ENCODE results near the gene CGB2.
"Not testable (repeated sequence)": the region's sequence is repeated elsewhere in the genome, so short reads cannot be mapped to it uniquely, and the experiment has no call there.

The CGB2 gene

DNA sequence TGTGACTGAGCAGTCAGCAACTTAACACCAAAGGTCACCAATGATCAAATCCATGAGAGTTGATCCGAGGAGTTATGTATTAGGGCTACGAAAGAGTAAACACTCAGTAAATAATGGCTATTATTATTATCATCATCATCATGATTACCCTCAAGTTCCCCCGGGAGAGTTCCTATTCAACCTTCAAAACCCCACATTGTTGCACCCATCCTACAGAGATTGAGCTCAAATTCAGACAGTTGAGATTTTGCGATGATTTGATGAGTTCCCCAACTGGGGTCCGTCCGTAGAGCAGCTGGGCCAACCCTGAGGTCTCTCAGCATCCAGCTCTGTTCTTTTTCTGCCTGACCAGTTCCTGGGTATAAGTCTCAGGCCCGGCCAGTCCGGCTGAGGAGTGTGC, 6.4 kb downstream of the CGB2 start:
- not testable (repeated sequence) for DNase-seq (ENCODE audit: low read depth)

DNA sequence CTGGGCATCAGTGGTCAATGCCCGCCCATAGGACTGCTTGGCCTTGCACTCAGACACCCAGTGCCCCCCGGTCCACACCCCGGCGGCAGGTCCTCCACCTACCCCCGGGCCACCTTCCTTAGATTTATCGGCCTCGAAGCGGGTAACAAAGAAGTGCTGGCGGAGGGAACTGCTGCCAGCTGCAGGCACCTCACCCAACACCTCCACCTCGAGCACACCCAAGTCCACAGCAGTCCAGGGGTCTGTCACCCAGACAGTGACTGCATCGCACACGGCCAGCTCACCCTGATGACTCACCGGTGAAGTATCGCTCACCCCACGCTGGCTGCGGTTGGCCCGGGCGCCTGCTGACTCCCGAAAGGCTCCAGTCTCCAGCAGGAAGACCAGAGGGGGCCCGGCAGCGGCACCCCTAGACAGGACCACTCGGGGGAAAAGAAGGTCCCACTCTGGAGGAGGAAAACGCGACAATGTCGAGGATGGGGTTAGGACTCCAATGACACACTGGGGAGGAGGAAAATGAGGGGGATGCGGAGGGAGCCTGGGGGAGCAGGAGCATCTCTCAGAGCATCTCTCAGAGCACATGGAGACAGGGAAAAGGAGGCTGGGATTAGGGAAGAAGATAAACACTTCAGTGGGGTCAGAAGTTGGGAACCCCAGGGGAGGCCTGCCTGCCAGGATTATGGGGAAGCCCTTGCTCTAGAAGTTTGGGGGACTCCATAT, 7.0 kb downstream of the CGB2 start:
- not testable (repeated sequence) for DNase-seq (ENCODE audit: low read depth)

DNA sequence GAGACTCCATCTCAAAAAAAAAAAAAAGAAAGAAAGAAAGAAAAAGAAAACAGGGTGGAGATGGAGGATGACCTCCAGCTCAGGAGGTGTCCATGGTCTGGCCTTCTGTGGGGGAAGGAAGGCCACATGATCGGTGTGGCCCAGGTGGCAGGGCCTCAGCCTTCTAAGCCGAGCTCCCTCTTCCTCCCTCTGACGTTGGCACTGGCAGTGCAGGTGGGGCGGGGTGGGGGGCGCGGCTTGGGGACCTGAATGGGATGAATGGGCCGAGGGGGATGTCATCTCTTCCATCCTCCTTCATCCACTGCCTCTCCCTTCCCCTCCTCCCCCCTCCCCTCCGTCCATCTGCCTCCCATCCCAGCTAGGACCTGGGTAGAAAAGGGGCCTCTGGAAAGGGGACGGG, 8.0 kb downstream of the CGB2 start:
- DNase-seq (ENCODE audit: low read depth), result not testable (repeated sequence)

DNA sequence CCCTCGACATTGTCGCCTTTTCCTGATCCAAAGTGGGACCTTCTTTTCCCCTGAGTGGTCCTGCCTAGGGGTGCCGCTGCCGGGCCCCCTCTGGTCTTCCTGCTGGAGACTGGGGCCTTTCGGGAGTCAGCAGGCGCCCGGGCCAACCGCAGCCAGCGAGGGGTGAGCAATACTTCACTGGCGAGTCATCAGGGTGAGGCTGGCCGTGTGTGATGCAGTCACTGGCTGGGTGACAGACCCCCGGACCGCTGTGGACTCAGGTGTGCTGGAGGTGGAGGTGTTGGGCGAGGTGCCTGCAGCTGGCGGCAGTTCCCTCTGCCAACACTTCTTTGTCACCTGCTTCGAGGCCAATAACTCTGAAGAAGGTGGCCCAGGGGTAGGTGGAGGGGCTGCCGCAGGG, 10.5 kb downstream of the CGB2 start:
- DNase-seq (ENCODE audit: low read depth), result no peak

DNA sequence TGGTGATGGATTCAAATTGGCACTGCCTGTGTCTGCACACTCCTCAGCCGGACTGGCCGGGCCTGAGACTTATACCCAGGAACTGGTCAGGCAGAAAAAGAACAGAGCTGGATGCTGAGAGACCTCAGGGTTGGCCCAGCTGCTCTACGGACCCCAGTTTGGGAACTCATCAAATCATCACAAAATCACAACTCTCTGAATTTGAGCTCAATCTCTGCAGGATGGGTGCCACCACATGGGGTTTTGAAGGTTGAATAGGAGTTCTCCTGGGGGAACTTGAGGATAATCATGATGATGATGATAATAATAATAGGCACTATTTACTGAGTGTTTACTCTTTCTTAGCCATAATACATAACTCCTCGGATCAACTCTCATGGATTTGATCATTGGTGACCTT, 11.0 kb downstream of the CGB2 start:
- DNase-seq (ENCODE audit: low read depth), result not testable (repeated sequence)

DNA sequence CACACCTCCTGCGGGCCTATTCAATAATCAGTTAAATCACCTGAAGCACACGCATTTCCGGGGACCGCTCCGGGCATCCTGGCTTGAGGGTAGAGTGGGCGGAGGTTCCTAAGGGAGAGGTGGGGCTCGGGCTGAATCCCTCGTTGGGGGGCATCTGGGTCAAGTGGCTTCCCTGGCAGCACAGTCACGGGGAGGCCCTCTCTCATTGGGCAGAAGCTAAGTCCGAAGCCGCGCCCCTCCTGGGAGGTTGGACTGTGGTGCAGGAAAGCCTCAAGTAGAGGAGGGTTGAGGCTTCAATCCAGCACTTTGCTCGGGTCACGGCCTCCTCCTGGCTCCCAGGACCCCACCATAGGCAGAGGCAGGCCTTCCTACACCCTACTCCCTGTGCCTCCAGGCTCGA, 11.9 kb downstream of the CGB2 start, which contains the start of gene CGB5:
Gene CGB5 (plus strand): TSS at position 301 of the 400 bp plus-strand sequence. CDS start 362 bp downstream, outside the sequence.
- DNase-seq (ENCODE audit: low read depth), result not testable (repeated sequence)

DNA sequence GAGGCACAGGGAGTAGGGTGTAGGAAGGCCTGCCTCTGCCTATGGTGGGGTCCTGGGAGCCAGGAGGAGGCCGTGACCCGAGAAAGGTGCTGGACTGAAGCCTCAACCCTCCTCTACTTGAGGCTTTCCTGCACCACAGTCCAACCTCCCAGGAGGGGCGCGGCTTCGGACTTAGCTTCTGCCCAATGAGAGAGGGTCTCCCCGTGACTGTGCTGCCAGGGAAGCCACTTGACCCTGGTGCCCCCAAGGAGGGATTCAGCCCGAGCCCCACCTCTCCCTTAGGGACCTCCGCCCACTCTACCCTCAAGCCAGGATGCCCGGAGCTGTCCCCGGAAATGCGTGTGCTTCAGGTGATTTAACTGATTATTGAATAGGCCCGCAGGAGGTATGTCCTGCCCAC, 17.3 kb downstream of the CGB2 start, which contains the start of gene CGB8:
Gene CGB8 (minus strand): TSS at position 101 of the 400 bp plus-strand sequence. CDS start 372 bp downstream, outside the sequence.
- not testable (repeated sequence) for DNase-seq (ENCODE audit: low read depth)

DNA sequence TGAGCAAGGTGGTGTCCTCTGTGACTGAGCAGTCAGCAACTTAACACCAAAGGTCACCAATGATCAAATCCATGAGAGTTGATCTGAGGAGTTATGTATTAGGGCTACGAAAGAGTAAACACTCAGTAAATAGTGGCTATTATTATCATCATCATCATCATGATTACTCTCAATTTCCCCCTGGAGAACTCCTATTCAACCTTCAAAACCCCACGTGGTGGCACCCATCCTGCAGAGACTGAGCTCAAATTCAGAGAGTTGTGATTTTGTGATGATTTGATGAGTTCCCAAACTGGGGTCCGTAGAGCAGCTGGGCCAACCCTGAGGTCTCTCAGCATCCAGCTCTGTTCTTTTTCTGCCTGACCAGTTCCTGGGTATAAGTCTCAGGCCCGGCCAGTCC, 18.1 kb downstream of the CGB2 start:
- DNase-seq (ENCODE audit: low read depth), result not testable (repeated sequence)

DNA sequence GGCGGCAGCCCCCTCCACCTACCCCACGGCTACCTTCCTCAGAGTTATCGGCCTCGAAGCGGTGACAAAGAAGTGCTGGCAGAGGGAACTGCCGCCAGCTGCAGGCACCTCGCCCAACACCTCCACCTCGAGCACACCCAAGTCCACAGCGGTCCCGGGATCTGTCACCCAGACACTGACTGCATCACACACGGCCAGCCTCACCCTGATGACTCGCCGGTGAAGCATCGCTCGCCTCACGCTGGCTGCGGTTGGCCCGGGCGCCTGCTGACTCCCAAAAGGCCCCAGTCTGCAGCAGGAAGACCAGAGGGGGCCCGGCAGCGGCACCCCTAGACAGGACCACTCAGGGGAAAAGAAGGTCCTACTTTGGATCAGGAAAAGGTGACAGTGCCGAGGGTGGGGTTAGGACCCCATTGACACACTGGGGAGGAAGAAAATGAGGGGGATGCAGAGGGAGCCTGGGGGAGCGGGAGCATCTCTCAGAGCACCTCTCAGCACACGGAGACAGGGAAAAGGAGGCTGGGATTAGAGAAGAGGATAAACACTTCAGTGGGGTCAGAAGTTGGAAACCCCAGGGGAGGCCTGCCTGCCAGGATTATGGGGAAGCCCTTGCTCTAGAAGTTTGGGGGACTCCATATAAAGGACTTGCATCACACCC, 18.8 kb downstream of the CGB2 start:
- DNase-seq (ENCODE audit: low read depth), result not testable (repeated sequence)

DNA sequence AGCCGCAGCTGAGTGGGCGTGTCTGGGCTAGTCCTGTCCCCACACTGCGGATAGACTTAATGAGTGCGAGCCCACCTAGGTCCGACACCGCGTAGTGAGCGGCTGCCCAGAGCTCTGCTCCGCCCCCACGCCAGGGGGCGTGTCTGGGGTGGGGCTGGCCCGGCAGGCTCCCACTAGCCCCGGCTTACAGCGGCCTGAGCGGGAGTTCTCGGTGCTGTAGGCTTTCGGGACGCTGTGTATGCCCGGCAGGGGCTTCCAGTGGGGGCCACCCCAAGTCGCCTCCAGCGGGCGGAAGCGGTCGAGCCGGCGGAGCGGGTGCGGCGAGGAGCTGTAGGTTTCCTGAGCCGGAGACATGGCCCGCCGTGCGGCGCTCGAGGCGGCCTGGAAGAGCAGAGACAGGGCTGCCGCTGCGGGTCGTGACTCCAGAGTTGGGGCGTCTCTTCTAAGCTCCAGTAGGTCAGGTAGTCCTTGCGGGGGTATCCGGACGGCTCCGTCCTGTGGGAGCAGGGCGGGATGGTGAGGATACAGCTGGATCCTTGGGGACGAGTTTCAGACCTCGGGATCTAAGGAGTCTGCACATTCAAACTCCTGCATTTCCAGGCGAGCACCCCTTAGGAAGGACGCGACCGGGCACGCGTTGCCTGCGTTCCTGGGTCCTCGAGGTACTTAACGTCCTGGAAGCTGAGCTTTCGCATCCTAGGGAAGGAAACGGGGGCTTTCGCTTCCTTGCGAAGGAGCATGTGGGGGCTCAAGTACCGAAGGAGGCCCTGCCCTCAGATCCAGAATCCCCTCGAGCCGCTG, 24.6 kb downstream of the CGB2 start:
- DNase-seq (ENCODE audit: low read depth), result no peak

DNA sequence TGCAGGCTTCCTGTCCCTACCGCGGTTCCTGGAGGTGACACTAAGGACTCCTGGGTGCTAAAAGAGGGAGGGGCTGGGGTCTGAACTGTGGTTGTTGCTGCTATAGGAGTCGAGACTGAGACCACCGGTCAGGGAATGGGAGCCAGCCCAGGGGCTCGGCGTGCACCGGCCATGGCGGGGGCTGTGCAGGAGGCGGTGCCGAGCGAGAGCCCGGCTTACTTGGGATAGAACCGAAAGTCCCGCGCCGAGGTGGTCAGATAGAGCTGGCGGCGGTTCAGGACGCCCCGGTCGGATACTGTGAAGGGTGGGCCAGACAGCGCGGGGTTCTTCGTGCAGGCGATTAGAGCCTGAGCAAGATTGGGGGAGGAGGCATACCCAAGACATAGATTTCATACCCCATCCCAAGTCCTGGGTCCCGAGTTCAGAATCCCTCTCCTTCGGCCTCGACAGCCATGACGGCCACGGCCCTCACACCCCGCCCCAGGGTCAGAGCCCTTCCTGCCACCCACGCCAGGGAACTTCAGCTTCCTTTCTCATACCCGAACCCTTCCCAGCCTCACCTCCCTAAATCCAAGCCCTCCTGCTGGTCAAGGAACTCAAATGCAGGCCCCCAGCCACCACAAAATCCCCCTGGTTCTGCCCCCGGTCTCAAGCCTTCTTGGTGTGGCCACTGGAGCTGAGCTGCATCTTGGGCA, 25.4 kb downstream of the CGB2 start:
- not testable (repeated sequence) for DNase-seq (ENCODE audit: low read depth)

DNA sequence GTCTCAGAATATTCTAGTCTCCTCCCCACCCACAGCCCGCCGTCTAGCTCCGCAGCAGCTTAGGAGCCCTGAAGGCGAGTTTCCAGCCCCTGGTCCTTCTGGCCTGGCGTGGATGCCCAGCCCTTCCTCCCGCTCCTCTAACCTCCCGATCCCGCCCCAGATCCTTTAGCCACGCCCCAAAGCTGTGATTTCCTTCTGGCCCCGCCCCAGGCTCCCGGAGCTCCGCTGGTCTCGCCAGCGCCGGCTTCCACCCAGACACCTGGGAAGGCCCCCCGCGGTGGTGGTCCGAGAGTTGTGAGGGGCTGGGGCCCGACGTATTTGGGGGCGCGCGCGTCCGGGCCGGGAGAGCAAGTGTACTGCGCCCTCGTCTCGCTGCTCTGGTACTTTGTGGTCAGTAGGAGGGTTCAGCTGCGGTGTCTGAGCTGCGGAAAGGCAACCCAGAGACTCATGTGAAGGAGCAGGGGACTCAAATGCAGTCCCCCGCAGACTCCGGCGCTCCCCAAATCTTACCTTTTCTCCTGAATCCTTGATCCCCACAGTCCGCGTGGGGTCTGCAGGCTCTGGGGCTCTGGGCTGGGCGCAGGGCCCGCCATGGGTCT, 26.0 kb downstream of the CGB2 start, which contains the start of gene CGB7:
Gene CGB7 (minus strand): TSS at position 114 of the 599 bp plus-strand sequence. CDS start 2,374 bp downstream, outside the sequence.
- DNase-seq (ENCODE audit: low read depth), result no peak

DNA sequence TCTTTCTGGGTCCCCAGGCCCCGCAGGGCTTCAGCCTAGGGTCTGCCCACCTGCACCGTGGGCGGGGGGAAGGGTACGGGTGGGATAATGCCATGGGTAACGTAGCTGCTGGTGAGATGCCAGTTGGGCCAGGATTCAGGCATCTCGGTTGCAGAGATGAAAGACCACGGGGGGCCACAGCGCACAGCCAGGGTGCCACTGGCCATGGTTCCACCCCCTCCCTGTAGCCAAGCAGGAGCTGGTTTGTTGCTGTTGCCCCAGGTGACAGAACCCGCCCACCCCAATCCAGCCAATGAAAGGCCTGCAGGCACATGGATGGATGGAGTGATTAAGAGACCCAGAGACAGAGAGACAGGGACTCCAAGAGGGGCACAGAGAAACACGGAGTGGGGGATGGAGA, 26.9 kb downstream of the CGB2 start:
- no peak for DNase-seq (ENCODE audit: low read depth)

DNA sequence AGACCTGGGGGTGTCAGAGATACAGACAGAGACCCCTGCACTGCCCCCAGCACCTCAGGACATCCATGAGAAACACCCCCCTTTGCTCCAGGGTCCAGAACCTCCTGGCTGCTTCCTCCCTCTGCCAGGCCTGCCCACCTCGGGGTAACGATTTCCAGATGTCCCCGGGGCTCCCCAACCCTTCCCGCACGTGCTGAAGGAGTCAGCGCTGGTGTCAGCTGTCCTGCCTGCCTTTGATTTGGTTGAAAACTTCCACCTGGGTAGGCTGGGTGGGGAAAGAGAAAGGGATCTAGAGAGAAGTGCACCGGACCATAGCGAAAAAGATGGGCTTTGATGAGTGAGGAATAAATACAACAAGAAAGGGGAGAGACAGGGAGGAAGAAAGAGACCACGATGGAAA, 27.4 kb downstream of the CGB2 start:
- DNase-seq (ENCODE audit: low read depth), result no peak

DNA sequence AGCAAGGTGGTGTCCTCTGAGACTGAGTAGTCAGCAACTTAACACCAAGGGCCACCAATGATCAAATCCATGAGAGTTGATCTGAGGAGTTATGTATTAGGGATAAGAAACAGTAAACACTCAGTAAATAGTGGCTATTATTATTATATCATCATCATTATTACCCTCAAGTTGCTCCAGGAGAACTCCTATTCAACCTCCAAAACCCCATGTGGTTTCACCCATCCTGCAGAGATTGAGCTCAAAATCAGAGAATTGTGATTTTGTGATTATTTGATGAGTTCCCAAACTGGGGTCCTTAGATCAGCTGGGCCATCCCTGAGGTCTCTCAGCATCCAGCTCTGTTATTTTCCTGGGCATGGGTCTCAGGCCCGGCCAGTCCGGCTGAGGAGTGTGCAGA, 29.3 kb downstream of the CGB2 start:
- DNase-seq (ENCODE audit: low read depth), result no peak

DNA sequence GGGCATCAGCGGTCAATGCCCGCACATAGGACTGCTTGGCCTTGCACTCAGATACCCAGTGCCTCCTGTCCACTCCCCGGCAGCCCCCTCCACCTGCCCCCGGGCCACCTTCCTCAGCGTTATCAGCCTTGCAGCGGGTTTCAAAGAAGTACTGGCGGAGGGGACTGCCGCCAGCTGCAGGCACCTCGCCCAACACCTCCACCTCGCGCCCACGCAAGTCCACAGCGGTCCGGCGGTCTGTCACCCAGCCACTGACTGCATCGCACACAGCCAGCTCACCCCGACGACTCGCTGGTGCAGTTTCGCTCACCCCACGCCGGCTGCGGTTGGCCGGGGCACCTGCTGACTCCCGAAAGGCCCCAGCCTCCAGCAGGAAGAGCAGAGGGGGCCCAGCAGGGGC, 29.8 kb downstream of the CGB2 start:
- no peak for DNase-seq (ENCODE audit: low read depth)

DNA sequence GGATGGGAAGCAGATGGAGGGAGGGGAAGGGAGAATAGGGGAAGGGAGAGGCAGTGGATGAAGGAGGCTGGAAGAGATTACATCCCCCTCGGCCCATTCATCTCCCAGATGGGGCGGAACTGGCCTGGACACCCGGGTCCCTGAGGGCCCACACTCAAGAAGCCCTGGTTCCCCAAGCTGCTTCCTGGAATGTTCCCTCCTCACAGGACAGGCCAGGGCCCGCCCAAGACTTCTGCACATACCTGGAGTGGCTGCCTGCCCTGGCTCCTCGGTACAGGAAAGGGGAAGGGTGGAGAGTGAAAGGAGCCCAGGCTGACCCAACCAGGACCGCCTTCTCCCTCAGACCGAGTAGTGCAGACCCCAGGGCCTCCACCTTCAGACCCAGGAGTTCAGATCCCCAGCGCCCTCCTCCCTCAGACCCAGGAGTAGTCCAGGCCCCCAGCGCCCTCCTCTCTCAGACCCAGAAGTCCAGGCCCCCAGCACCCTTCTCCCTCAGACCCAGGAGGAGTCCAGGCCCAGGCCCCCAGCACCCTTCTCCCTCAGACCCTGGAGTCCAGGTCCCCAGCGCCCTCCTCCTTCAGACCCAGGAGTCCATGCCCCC, 32.4 kb downstream of the CGB2 start:
- DNase-seq (ENCODE audit: low read depth), result no peak

DNA sequence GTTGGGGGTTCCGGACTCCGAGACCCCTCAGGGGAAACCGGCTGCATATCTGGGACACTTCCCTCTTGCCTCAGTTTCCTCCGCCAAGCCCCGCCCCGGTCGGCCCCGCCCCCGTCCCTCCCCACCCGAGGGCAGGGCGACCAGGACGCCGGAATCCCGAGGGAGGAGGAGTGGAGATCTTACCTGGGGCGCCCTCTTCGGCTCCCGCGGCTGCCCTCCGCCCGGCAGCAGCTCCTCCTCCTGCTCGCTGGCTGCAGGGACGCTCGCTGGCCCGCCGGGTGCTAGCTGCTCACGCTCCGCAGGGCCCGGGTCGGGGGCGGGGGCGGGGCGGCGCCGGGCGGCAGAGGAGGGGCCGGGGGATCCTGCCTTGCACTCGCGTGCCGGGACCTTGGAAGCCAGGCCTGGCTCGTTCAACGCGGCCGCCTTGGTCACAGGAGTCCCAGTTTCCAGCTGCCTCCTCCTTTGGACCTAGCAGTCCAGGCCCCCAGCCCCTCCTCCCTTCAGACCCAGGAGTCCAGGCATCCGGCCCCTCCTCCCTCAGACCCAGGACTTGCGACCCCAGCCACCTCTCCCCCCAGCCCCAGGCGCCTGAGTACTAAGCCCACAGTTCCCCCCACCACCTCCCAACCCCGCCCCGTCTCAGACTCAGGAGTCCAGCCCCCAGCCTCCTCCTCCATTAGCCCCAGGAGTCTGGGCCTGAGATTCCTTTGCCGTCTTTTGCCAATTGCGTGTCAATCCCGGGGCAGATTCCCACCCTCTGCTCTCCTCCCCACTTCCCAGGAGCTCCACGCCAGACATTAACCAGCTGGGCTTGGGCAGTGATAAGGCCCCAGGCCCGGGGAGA, 33.3 kb downstream of the CGB2 start, which contains the start of gene NTF4:
Gene NTF4 (minus strand): TSS at position 51 of the 844 bp plus-strand sequence. CDS start 2,821 bp downstream, outside the sequence.
- DNase-seq (ENCODE audit: low read depth), result no peak

DNA sequence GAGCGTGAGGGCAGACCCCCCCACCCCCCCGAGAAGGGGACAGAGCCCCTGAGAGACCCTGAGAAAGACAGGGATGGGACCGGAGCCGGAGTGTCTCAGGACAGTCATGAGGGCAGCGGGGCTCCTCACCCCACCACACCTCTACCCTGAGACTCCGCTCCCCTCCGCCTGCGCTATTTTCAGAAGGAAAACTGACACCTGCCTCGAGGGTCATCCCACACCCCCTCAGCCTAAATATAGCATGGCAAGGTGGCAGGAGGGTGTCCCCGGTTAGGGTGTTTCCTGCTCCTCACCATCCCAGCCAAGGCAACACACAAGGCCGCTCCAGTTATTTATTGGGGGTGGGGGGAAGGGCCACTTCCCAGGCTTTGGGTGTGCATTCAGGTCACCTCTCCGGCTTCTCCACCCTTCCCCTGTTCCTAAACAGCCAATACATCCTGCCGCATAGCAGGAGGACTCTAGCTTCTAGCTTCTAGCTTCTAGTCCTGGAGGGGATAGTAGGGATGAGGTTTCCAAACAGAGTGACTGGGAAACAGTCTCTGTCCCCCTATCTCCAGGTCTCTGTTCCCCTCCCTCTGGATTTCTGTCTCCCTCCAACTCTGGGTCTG, 34.3 kb downstream of the CGB2 start:
- no peak for DNase-seq (ENCODE audit: low read depth)
